Heart left ventricle (tissue), 16 donors: ENCODE results near the gene UGT1A9. TPM values are rescaled to one million over a fixed set of nuclear protein-coding genes. Genes with fewer than 3 reads are reported as not detected.

Experiments used
- ATAC-seq, 4 donors: fragments of 200-7000 bp; cut with Tn5 transposase; one replicate each; pipeline ENCODE4 v1.9.1; 2020 to 2022; ENCODE audit warnings: moderate library complexity in 4 of 4, mild to moderate bottlenecking in 3 of 4, moderate number of reproducible peaks in 1 of 4
- DNase-seq, 5 donors: peaks; one replicate each; pipeline ENCODE4 v3.0.0-alpha.2; 2020
- H3K27ac ChIP-seq, 12 donors: fragments of 200-600 bp; sonication (generic) in 4 of 12; one replicate each; pipeline versions ENCODE4 v1.5.0 to v1.8.0; 2016 to 2022; ENCODE audit warnings: mild to moderate bottlenecking in 2 of 12
- H3K27me3 ChIP-seq, 9 donors: fragments of 200-600 bp; sonication (generic) in 2 of 9; one replicate each; pipeline versions ENCODE4 v1.5.1 to v1.8.0; 2016 to 2022; ENCODE audit warnings: mild to moderate bottlenecking in 3 of 9
- H3K36me3 ChIP-seq, 9 donors: fragments of 200-600 bp; sonication (generic) in 2 of 9; one replicate each; pipeline versions ENCODE4 v1.5.0 to v1.8.0; 2018 to 2022; ENCODE audit warnings: mild to moderate bottlenecking in 2 of 9
- H3K4me1 ChIP-seq, 12 donors: fragments of 200-600 bp; sonication (generic) in 4 of 12; one replicate each; pipeline versions ENCODE4 v1.5.0 to v1.8.0; 2016 to 2022; ENCODE audit warnings: mild to moderate bottlenecking in 3 of 12
- H3K4me3 ChIP-seq, 12 donors: fragments of 200-600 bp; sonication (generic) in 4 of 12; one replicate each; pipeline versions ENCODE4 v1.5.0 to v1.8.0; 2017 to 2022; ENCODE audit warnings: mild to moderate bottlenecking in 9 of 12, moderate library complexity in 4 of 12
- H3K9me3 ChIP-seq, 12 donors: fragments of 200-600 bp; sonication (generic) in 4 of 12; one replicate each; pipeline versions ENCODE4 v1.5.0 to v1.8.0; 2016 to 2022; ENCODE audit warnings: mild to moderate bottlenecking in 1 of 12
- POLR2A ChIP-seq, 2 donors: fragments of 450-650 bp; IDR thresholded peaks; one replicate each; pipeline ENCODE4 v1.6.1; 2017; ENCODE audit warnings: antibody characterized with exemption in 2 of 2, mild to moderate bottlenecking in 2 of 2, moderate library complexity in 2 of 2
- WGBS, 4 donors: extraction: QIAGEN DNeasy Blood & Tissue Kit in 2 of 4; methylation state at CpG; one replicate each; pipeline versions ENCODE4 v1.1.5 to v1.1.7; 2013 to 2018; 5-methylcytosine and 5-hydroxymethylcytosine counted together
- intact Hi-C, 10 donors: fragments of 100-400 bp; cut with DNase I; formaldehyde crosslinking; loops; one replicate each; pipeline versions ENCODE4 v1.11.1 to v1.14.2; 2022
- polyA plus RNA-seq, 2 donors: library from polyadenylated mRNA; stranded (reverse); fragments of 200-250 nt; gene quantifications; one replicate each; pipeline ENCODE4 v1.2.3, GENCODE V29; 2013
- total RNA-seq, 9 donors: library from RNA; depleted of rRNA in 2 of 9; stranded (reverse); fragments of >200 nt in 2 of 9; fragmentation: NEBNext Ultra II Directional in 3 of 9; extraction: Animal tissue kit (Norgen Biotek cat#: 25700) in 3 of 9; gene quantifications; one replicate each; pipeline versions ENCODE4 v1.1.0 to v1.2.4, GENCODE V29; 2016 to 2023
- TF ChIP-seq, protein P1 (sequence below), 12 donors: fragments of 200-600 bp; sonication (generic) in 4 of 12; IDR thresholded peaks; one replicate each; pipeline versions ENCODE4 v1.5.0 to v1.8.0; 2018 to 2022; ENCODE audit warnings: antibody characterized with exemption in 12 of 12, mild to moderate bottlenecking in 5 of 12
- donor health status: ischemic (EF 13 %, LVEDD 7.1; RV severe dilation, severe dysfunction).
- donor health status: healthy with polysubstance abuse.
- donor health status: DM: no; HTN: yes; CAD: no.
- donor health status: DM: no; HTN: no; CAD: no.
- donor health status: ischemic (EF 25% LVEDD 6.9; RV normal size, moderate dysfunction).
- donor health status: ischemic (EF 25% LVEDD 5.7; RV mildly dilated, moderate dysfunction).
- donor health status: healthy.
- donor health status: DM: yes; HTN: yes; CAD: no.
- donor health status: ischemic (EF 35%, LVEDD 5.7; RV mildly dilated, moderate dysfunction).
- donor health status: nonischemic (EF 11% LVEDD 7.7; RV severe dilation, severe dysfunction).
- donor health status: DM: yes; HTN: yes; CAD: no.
- donor health status: PGD.
- donor health status: ischemic (EF 29% LVEDD 5.4; RV normal size, mild dysfunction).
- donor health status: nonischemic (EF 23%, LVEDD 6.1; RV moderate dilation, normal function).

The UGT1A9 gene
- total and polyA plus RNA-seq, 11 donors = not detected

DNA sequence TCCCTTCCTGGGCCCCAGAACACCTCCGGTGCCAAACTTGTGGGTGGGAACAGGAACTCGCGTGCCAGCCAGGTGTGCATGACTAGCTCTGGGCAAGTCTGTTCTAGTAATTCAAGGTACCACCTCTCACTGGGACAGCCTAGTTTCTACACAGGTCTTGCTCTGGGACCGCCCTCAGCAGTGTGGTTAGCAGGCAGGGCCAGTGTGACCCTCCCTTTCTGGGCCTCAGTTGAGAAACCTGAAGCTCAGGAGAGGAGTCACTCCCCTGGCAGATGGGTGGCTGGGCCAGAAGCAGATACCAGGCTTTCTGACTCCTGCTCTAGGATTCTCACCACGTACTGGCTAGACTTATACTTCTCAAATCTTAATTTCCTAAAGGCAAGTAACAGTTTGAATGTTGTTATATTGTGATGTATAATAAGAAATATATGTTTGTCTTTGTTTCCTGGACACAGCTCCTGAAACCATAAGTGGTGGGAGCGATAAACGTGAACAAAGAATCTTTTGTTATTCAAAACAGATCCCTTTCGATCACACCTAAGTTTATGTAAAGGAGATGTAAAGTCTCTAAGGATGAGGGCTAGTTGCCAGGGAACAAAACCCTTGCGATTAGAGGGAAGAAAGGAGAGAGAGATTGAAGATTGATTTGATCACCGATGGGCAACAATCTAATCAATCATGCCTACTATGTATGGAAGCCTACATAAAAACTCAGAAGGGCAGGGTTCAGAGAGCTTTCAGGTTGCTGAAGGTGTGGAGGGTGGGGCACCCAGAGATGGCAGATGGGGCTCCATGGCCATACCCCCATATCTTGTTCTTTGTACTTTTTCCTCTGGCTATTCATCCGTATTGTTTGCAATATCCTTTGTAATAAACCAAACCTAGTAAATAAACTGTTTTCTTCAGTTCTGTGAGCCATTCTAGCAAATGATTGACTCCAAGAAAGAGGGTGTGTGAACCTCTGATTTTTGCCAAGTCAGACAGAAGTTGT lies 20.0 kb downstream of the UGT1A9 start:
- intact Hi-C loops = no loop called here
- ATAC-seq (no peak), DNase-seq (no peak)
- H3K27me3 ChIP-seq = peaks cover 0 to 6% (median 0%) of the 10 kb centered on the region in 9 donors
- no peak for TF ChIP-seq POLR2A (IDR thresholded peaks at IDR 0.05)
- TF ChIP-seq, protein P1, sequence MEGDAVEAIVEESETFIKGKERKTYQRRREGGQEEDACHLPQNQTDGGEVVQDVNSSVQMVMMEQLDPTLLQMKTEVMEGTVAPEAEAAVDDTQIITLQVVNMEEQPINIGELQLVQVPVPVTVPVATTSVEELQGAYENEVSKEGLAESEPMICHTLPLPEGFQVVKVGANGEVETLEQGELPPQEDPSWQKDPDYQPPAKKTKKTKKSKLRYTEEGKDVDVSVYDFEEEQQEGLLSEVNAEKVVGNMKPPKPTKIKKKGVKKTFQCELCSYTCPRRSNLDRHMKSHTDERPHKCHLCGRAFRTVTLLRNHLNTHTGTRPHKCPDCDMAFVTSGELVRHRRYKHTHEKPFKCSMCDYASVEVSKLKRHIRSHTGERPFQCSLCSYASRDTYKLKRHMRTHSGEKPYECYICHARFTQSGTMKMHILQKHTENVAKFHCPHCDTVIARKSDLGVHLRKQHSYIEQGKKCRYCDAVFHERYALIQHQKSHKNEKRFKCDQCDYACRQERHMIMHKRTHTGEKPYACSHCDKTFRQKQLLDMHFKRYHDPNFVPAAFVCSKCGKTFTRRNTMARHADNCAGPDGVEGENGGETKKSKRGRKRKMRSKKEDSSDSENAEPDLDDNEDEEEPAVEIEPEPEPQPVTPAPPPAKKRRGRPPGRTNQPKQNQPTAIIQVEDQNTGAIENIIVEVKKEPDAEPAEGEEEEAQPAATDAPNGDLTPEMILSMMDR (IDR thresholded peaks at IDR 0.05) = no peak
- H3K36me3 ChIP-seq = no peaks in the 10 kb centered on the region
- H3K9me3 ChIP-seq = no peaks in the 10 kb centered on the region
- H3K4me3 ChIP-seq = no peak overlapping the region
- H3K4me1 ChIP-seq = no peaks in the 10 kb centered on the region
- WGBS, 4 donors = 77 to 88% (median 82%) methylated on average over 10 to 11 of the region's 11 CpGs
- H3K27ac ChIP-seq = no peak overlapping the region

DNA sequence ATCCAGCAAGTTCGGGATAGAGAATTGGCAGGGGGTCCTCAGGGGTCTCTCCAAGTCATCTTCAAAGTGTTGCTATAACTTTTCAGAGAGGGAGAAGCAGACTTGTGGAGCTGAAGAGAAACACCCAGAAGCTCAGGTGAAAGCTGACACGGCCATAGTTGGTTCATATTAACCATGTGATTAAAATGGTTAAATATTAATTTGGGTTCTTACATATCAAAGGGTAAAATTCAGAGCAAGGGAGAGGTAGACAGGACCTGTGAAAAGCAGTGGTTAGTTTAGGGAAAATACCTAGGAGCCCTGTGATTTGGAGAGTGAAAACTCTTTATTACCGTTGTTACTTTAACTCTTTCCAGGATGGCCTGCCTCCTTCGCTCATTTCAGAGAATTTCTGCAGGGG lies 20.9 kb downstream of the UGT1A9 start, which contains the start of gene UGT1A6:
TSS of gene UGT1A6 (plus strand) at position 243 of the 400 bp plus-strand sequence. CDS start at position 358, 115 bp downstream.
- Histone ChIP-seq H3K4me1 (no peaks in the 10 kb centered on the region), H3K36me3 (no peaks in the 10 kb centered on the region), H3K4me3 (no peak within 1 kb of the TSS), H3K27ac (no peak within 1 kb of the TSS), H3K27me3 (peaks cover 0 to 3% (median 0%) of the 10 kb centered on the region in 9 donors), H3K9me3 (no peaks in the 10 kb centered on the region)
- intact Hi-C loops = no loop called here
- 79 to 90% (median 86%) methylated on average over 4 of the region's 4 CpGs for WGBS, 4 donors
- DNase-seq = no peak
- ATAC-seq = no peak
- TF ChIP-seq, protein P1 (IDR thresholded peaks at IDR 0.05) = no peak
- no peak for TF ChIP-seq POLR2A (IDR thresholded peaks at IDR 0.05)

DNA sequence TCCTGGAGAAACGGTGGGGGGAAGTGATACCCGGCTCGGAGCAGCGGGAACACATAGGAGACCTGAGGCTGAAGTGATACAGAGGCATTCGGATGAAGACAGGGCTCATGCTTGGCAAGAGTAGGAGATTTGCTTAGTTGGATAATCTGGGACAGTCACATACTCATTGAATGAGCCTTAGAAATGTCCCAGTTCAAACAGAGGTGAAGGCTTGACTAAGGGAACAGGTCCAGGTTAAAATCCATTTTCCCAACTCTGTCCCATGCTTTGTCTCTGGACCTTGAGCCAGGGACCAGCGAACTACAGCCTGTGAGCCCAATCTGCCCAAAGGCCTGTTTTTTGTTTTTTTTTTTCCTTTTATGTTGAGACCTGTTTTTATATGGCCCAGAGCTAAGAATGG lies 22.3 kb downstream of the UGT1A9 start:
- TF ChIP-seq, protein P1 (IDR thresholded peaks at IDR 0.05) = no peak
- TF ChIP-seq POLR2A (IDR thresholded peaks at IDR 0.05) = no peak
- Histone ChIP-seq H3K36me3 (no peaks in the 10 kb centered on the region), H3K4me3 (no peak overlapping the region), H3K9me3 (no peaks in the 10 kb centered on the region), H3K4me1 (no peaks in the 10 kb centered on the region), H3K27me3 (peaks cover 0 to 3% (median 0%) of the 10 kb centered on the region in 9 donors), H3K27ac (no peak overlapping the region)
- DNase-seq (no peak), ATAC-seq (no peak)
- intact Hi-C loops = no loop called here
- 56 to 71% (median 66%) methylated on average over 6 of the region's 6 CpGs for WGBS, 4 donors

DNA sequence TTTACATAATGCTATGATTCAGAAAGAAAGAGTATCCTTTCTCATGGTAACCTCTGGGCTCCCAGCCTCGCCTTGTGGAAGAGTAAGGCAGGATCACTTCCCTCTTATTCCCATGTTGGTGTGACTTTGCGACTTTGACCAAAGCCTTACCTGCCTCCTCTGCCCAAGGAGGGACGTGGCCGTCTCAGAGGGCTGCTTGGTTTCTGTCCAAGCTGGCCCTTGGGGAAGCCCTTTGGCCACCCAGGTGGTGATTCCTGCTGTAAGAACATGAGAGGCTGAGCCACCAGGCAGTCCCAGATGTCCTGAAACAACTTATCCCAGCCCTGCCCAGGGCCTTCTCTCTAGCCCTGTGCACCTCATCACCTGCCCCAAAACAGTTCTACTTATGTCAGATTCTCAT lies 27.0 kb downstream of the UGT1A9 start:
- ATAC-seq (no peak), DNase-seq (no peak)
- Histone ChIP-seq H3K9me3 (peaks cover 0 to 4% (median 0%) of the 10 kb centered on the region in 12 donors), H3K4me1 (no peaks in the 10 kb centered on the region), H3K4me3 (no peak overlapping the region), H3K36me3 (no peaks in the 10 kb centered on the region), H3K27me3 (peaks cover 0 to 3% (median 0%) of the 10 kb centered on the region in 9 donors), H3K27ac (no peak overlapping the region)
- 68 to 85% (median 73%) methylated on average over 4 of the region's 4 CpGs for WGBS, 4 donors
- intact Hi-C loops = no loop called here
- no peak for TF ChIP-seq POLR2A (IDR thresholded peaks at IDR 0.05)
- TF ChIP-seq, protein P1 (IDR thresholded peaks at IDR 0.05) = no peak
